A673 (cell line): ENCODE results near the gene GPI.

Experiments used
- CTCF ChIP-seq: fragments of 300-800, 200-600 bp; sonication (generic); conservative IDR thresholded peaks from 2 replicates; pipeline ENCODE4 v1.5.1; 2017; ENCODE audit warnings: low read depth, mild to moderate bottlenecking, antibody characterized with exemption, low read length, moderate library complexity, mixed read lengths
- EZH2 ChIP-seq: fragments of 200-600 bp; sonication (generic); IDR thresholded peaks from 2 replicates; pipeline ENCODE4 v1.6.1; 2017; ENCODE audit warnings: borderline replicate concordance, low read depth, mild to moderate bottlenecking, mixed read lengths, antibody characterized with exemption, low read length; ENCODE audit not compliant: poor library complexity, severe bottlenecking

GRCh38 chr19:34320277-34320676 is 44.7 kb upstream of the GPI start:
- no peak for TF ChIP-seq CTCF
- no peak for TF ChIP-seq EZH2
